HG02852 (cell line): Measurements from ENCODE around the gene COX5A.
"Not testable (repeated sequence)": the region's sequence is repeated elsewhere in the genome, so short reads cannot be mapped to it uniquely, and the experiment has no call there.

Experiments used
- ATAC-seq: cut with Tn5 transposase; IDR thresholded peaks from one replicate; pipeline ENCODE4 v1.9.1; 2021; ENCODE audit warnings: mild to moderate bottlenecking, moderate library complexity; ENCODE audit not compliant: unreplicated experiment

The COX5A gene

GRCh38 chr15:74902295-74903075 lies 35.4 kb downstream of the COX5A start:
- no peak for ATAC-seq

- ATAC-seq: no peak
Observed at GRCh38 chr15:74901612-74902063, 36.2 kb downstream of the COX5A start.

GRCh38 chr15:74897300-74897701 lies 40.6 kb downstream of the COX5A start:
- no peak for ATAC-seq

GRCh38 chr15:74896316-74896715 lies 41.6 kb downstream of the COX5A start:
- no peak for ATAC-seq

- ATAC-seq: no peak
Observed at GRCh38 chr15:74895830-74896229, 42.0 kb downstream of the COX5A start.

- ATAC-seq: not testable (repeated sequence)
Observed at GRCh38 chr15:74894383-74894782, 43.5 kb downstream of the COX5A start.

- no peak for ATAC-seq
Observed at GRCh38 chr15:74893627-74894026, 44.2 kb downstream of the COX5A start.

GRCh38 chr15:74892931-74893330 lies 44.9 kb downstream of the COX5A start:
- no peak for ATAC-seq

- ATAC-seq: no peak
Observed at GRCh38 chr15:74892313-74892712, 45.6 kb downstream of the COX5A start.

GRCh38 chr15:74891469-74891868 lies 46.4 kb downstream of the COX5A start:
- ATAC-seq: no peak

- ATAC-seq: no peak
Observed at GRCh38 chr15:74890665-74890960, 47.3 kb downstream of the COX5A start.

- peak; percentile 92 for ATAC-seq
Observed at GRCh38 chr15:74889883-74890664, 47.8 kb downstream of the COX5A start, which contains the start of gene MPI. Gene MPI (plus strand): TSS chr15:74890042. CDS start chr15:74890074, 32 bp downstream.

- ATAC-seq: peak; percentile 14
Observed at GRCh38 chr15:74889390-74889882, 48.4 kb downstream of the COX5A start.

GRCh38 chr15:74888716-74889115 lies 49.2 kb downstream of the COX5A start:
- no peak for ATAC-seq

- ATAC-seq: not testable (repeated sequence)
Observed at GRCh38 chr15:74887537-74888193, 50.2 kb downstream of the COX5A start.

- no peak for ATAC-seq
Observed at GRCh38 chr15:74885461-74885860, 52.4 kb downstream of the COX5A start.

GRCh38 chr15:74884428-74885223 lies 53.2 kb downstream of the COX5A start:
- ATAC-seq: no peak

- ATAC-seq: no peak
Observed at GRCh38 chr15:74882528-74882927, 55.3 kb downstream of the COX5A start.

- no peak for ATAC-seq
Observed at GRCh38 chr15:74878273-74878672, 59.6 kb downstream of the COX5A start.

- ATAC-seq: no peak
Observed at GRCh38 chr15:74873756-74874424, 64.0 kb downstream of the COX5A start.
